ENCODE measurements around the gene ZNF223.
A peak's percentile ranks its signal among the peaks of the same experiment; 100 is the strongest.

Gene ZNF223

DNA sequence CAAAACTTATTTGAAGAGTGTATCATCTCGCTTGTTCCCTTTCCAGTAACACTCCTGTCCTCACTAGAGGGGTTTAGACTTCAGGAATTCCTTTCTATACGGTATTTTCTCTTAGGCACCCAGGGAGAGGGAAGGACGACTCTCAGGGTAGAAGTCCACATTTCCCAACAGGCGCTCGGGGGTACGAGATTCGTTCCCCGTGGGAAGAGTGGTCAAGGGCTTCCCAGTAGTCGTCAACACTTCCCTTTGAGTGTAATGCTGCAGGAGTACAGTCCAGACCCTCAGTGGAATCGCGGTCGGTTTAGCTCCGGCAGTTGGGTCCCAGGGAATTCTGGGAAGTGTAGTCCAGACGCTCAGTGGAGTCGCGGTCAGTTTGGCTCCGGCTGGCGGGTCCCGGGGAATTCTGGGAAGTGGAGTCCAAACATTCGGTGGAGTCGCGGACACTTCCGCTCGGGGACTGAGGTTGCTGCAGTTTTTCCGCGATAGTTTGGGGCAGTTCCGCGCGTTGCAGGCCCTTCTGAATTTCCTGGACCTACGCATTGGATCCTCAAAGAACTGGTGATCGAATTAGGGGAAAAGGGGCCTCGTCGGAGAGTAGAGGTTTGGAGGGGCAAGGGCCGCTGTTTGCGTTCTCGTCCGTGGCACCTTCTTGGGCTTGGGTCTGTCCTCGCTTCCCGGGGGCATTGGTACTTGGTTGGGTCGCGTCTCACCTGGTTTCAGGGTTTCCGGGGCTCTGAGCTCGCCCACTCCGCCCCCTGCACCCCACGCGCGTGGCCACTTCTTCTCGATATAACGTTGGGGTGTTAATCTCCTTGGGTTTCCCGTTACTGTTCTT, 42.3 kb downstream of the ZNF223 start, which contains the start of gene ZNF224:
ZNF224 (plus strand) TSS at position 431 of the 835 bp plus-strand sequence. CDS start 3,513 bp downstream, outside the sequence.
- peak; percentile 37; the same call in 1 of the 2 replicates for TF ChIP-seq CREB1 (IDR thresholded peaks at IDR 0.05; ENCODE audit: low read depth)
- no peak for TF ChIP-seq FOXM1 (IDR thresholded peaks at IDR 0.05; ENCODE audit: borderline replicate concordance, low read depth)
- TF ChIP-seq EGR1 (IDR thresholded peaks at IDR 0.05) = no peak
- TF ChIP-seq, protein P1, sequence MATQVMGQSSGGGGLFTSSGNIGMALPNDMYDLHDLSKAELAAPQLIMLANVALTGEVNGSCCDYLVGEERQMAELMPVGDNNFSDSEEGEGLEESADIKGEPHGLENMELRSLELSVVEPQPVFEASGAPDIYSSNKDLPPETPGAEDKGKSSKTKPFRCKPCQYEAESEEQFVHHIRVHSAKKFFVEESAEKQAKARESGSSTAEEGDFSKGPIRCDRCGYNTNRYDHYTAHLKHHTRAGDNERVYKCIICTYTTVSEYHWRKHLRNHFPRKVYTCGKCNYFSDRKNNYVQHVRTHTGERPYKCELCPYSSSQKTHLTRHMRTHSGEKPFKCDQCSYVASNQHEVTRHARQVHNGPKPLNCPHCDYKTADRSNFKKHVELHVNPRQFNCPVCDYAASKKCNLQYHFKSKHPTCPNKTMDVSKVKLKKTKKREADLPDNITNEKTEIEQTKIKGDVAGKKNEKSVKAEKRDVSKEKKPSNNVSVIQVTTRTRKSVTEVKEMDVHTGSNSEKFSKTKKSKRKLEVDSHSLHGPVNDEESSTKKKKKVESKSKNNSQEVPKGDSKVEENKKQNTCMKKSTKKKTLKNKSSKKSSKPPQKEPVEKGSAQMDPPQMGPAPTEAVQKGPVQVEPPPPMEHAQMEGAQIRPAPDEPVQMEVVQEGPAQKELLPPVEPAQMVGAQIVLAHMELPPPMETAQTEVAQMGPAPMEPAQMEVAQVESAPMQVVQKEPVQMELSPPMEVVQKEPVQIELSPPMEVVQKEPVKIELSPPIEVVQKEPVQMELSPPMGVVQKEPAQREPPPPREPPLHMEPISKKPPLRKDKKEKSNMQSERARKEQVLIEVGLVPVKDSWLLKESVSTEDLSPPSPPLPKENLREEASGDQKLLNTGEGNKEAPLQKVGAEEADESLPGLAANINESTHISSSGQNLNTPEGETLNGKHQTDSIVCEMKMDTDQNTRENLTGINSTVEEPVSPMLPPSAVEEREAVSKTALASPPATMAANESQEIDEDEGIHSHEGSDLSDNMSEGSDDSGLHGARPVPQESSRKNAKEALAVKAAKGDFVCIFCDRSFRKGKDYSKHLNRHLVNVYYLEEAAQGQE (IDR thresholded peaks at IDR 0.05; ENCODE audit: low read depth) = no peak
- TF ChIP-seq NFIC (IDR thresholded peaks at IDR 0.05) = no peak
- TF ChIP-seq, protein P2, sequence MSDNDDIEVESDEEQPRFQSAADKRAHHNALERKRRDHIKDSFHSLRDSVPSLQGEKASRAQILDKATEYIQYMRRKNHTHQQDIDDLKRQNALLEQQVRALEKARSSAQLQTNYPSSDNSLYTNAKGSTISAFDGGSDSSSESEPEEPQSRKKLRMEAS (IDR thresholded peaks at IDR 0.05) = no peak; the same call in 1 of the 2 replicates
- TF ChIP-seq USF1 (IDR thresholded peaks at IDR 0.05) = no peak; the same call in 1 of the 2 replicates
- TF ChIP-seq ZBTB7A (IDR thresholded peaks at IDR 0.05; ENCODE audit: low read depth) = no peak
- peak; percentile 51 for TF ChIP-seq TCF12 (IDR thresholded peaks at IDR 0.05; ENCODE audit: low read depth)
- peak; percentile 68 for TF ChIP-seq YY1 (IDR thresholded peaks at IDR 0.05; ENCODE audit: low read depth)
- TF ChIP-seq TAF1 (IDR thresholded peaks at IDR 0.05; ENCODE audit: low read depth) = peak; percentile 22; the same call in 1 of the 2 replicates
- no peak for TF ChIP-seq RAD21 (IDR thresholded peaks at IDR 0.05; ENCODE audit: low read depth)
- peak; percentile 35; the same call in 1 of the 2 replicates for TF ChIP-seq TEAD4 (IDR thresholded peaks at IDR 0.05)
- TF ChIP-seq EP300 (IDR thresholded peaks at IDR 0.05; ENCODE audit: borderline replicate concordance) = no peak

DNA sequence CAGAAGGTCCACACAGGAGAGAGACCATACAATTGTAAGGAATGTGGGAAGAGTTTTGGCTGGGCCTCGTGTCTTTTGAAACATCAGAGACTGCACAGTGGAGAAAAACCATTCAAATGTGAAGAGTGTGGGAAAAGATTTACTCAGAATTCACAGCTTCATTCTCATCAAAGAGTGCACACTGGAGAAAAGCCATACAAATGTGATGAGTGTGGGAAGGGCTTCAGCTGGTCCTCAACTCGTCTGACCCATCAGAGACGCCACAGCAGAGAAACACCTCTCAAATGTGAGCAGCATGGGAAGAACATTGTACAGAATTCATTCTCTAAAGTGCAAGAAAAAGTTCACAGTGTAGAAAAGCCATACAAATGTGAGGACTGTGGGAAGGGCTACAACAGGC, 55.9 kb downstream of the ZNF223 start:
- TF ChIP-seq TCF12 (IDR thresholded peaks at IDR 0.05; ENCODE audit: low read depth) (no peak), FOXM1 (IDR thresholded peaks at IDR 0.05; ENCODE audit: borderline replicate concordance, low read depth) (no peak), YY1 (IDR thresholded peaks at IDR 0.05; ENCODE audit: low read depth) (no peak), NFIC (IDR thresholded peaks at IDR 0.05) (no peak), TAF1 (IDR thresholded peaks at IDR 0.05; ENCODE audit: low read depth) (no peak), CEBPB (IDR thresholded peaks at IDR 0.05) (no peak), EP300 (IDR thresholded peaks at IDR 0.05; ENCODE audit: borderline replicate concordance) (no peak), RAD21 (IDR thresholded peaks at IDR 0.05; ENCODE audit: low read depth) (no peak), USF1 (IDR thresholded peaks at IDR 0.05) (no peak), CREB1 (IDR thresholded peaks at IDR 0.05; ENCODE audit: low read depth) (no peak), TEAD4 (IDR thresholded peaks at IDR 0.05) (no peak), ZBTB7A (IDR thresholded peaks at IDR 0.05; ENCODE audit: low read depth) (no peak), EGR1 (IDR thresholded peaks at IDR 0.05) (no peak)
- TF ChIP-seq, protein P1 (IDR thresholded peaks at IDR 0.05; ENCODE audit: low read depth) = no peak
- TF ChIP-seq, protein P2 (IDR thresholded peaks at IDR 0.05) = no peak

GRCh38 chr19:44109458-44109857, 57.6 kb downstream of the ZNF223 start:
- TF ChIP-seq RAD21 (IDR thresholded peaks at IDR 0.05; ENCODE audit: low read depth) = no peak
- TF ChIP-seq, protein P1 (IDR thresholded peaks at IDR 0.05; ENCODE audit: low read depth) = no peak
- no peak for TF ChIP-seq TCF12 (IDR thresholded peaks at IDR 0.05; ENCODE audit: low read depth)
- TF ChIP-seq YY1 (IDR thresholded peaks at IDR 0.05; ENCODE audit: low read depth) = no peak
- no peak for TF ChIP-seq FOXM1 (IDR thresholded peaks at IDR 0.05; ENCODE audit: borderline replicate concordance, low read depth)
- TF ChIP-seq EP300 (IDR thresholded peaks at IDR 0.05; ENCODE audit: borderline replicate concordance) = no peak
- TF ChIP-seq, protein P2 (IDR thresholded peaks at IDR 0.05) = no peak
- no peak for TF ChIP-seq TAF1 (IDR thresholded peaks at IDR 0.05; ENCODE audit: low read depth)
- no peak for TF ChIP-seq ZBTB7A (IDR thresholded peaks at IDR 0.05; ENCODE audit: low read depth)
- TF ChIP-seq EGR1 (IDR thresholded peaks at IDR 0.05) = no peak
- no peak for TF ChIP-seq CEBPB (IDR thresholded peaks at IDR 0.05)
- no peak for TF ChIP-seq CREB1 (IDR thresholded peaks at IDR 0.05; ENCODE audit: low read depth)
- no peak for TF ChIP-seq USF1 (IDR thresholded peaks at IDR 0.05)
- TF ChIP-seq NFIC (IDR thresholded peaks at IDR 0.05) = no peak
- no peak for TF ChIP-seq TEAD4 (IDR thresholded peaks at IDR 0.05)
